H1 (cell line): ENCODE measurements around the gene STAC2. TPM values are rescaled to one million over a fixed set of nuclear protein-coding genes. Genes with fewer than 3 reads are reported as not detected.
A peak's percentile ranks its signal among the peaks of the same experiment; 100 is the strongest.

ENCODE experiments used
- CTCF ChIA-PET: fragments of 300-600 bp; sonication (Branson Sonifier 250); formaldehyde crosslinking; loops from one replicate; lab custom pipeline; 2021; ENCODE audit not compliant: partially characterized antibody; lab: Charles Lee
- POLR2A ChIA-PET: fragments of 300-600 bp; sonication (Branson Sonifier 250); formaldehyde crosslinking; loops from one replicate; lab custom pipeline; 2021; ENCODE audit warnings: inconsistent platforms; ENCODE audit not compliant: partially characterized antibody; lab: Charles Lee
- DNase-seq, 2 experiments: peaks; one replicate each; pipeline versions ENCODE4 v3.0.0 to v3.0.0-alpha.2; 2010 to 2022; ENCODE audit warnings: low spot score in 2 of 2, low read depth in 1 of 2, mixed read lengths in 1 of 2
- FAIRE-seq: peaks from 2 replicates; lab custom pipeline; 2011; peaks lifted over from hg19 to GRCh38; lab: Jason Lieb, UNC
- H2AFZ ChIP-seq: 2 replicates; pipeline ENCODE4 v1.8.1; 2012; ENCODE audit warnings: low read length, inconsistent platforms
- H2AK5ac ChIP-seq: 2 replicates; pipeline ENCODE4 v1.6.1; 2013; ENCODE audit warnings: low read depth, low read length
- H2BK120ac ChIP-seq: replicated peaks from 2 replicates; pipeline ENCODE3; 2013; ENCODE audit warnings: low read depth, low read length, inconsistent platforms
- H2BK12ac ChIP-seq: 2 replicates; pipeline ENCODE4 v1.6.1; 2013; ENCODE audit warnings: low read depth, low read length
- H2BK15ac ChIP-seq: 2 replicates; pipeline ENCODE4 v1.6.1; 2013; ENCODE audit warnings: low read length
- H2BK20ac ChIP-seq: 2 replicates; pipeline ENCODE4 v1.6.1; 2013; ENCODE audit warnings: low read length
- H2BK5ac ChIP-seq: 2 replicates; pipeline ENCODE4 v1.6.1; 2013; ENCODE audit warnings: low read depth, low read length
- H3K14ac ChIP-seq: 2 replicates; pipeline ENCODE4 v1.6.1; 2013; ENCODE audit warnings: inconsistent platforms; ENCODE audit not compliant: insufficient read length
- H3K18ac ChIP-seq: 2 replicates; pipeline ENCODE4 v1.6.1; 2013; ENCODE audit warnings: low read length; ENCODE audit errors: extremely low read depth
- H3K23ac ChIP-seq: 2 replicates; pipeline ENCODE4 v1.6.1; 2013; ENCODE audit warnings: inconsistent platforms; ENCODE audit not compliant: insufficient read length
- H3K23me2 ChIP-seq: 2 replicates; pipeline ENCODE4 v1.6.1; 2013; ENCODE audit warnings: low read depth, low read length
- H3K27ac ChIP-seq: 2 replicates; pipeline ENCODE4 v1.6.1; 2011; ENCODE audit warnings: low read depth, low read length, inconsistent platforms
- H3K27me3 ChIP-seq, 4 experiments: replicated peaks in 1 of 4; 1 replicate in 1 of 4; 2 replicates in 3 of 4; pipeline versions ENCODE4 v1.6.1 to v1.8.1; 2011 to 2013; ENCODE audit warnings: low read length in 3 of 4, mild to moderate bottlenecking in 3 of 4, inconsistent platforms in 2 of 4, mixed read lengths in 2 of 4, moderate library complexity in 1 of 4; ENCODE audit not compliant: control insufficient read depth in 3 of 4, insufficient read depth in 3 of 4; ENCODE audit errors: extremely low read depth in 1 of 4
- H3K36me3 ChIP-seq, 4 experiments: 2 replicates each; pipeline versions ENCODE4 v1.6.1 to v1.8.1; 2011 to 2013; ENCODE audit warnings: mild to moderate bottlenecking in 4 of 4, low read length in 3 of 4, moderate library complexity in 2 of 4, control low read depth in 1 of 4, inconsistent platforms in 1 of 4; ENCODE audit not compliant: insufficient read depth in 4 of 4, control insufficient read depth in 2 of 4
- H3K4ac ChIP-seq: replicated peaks from 2 replicates; pipeline ENCODE3; 2013; ENCODE audit warnings: low read length, low read depth, mixed read lengths, inconsistent platforms; ENCODE audit not compliant: insufficient read length
- H3K4me1 ChIP-seq, 4 experiments: replicated peaks in 1 of 4; 1 replicate in 1 of 4; 2 replicates in 3 of 4; pipeline versions ENCODE4 v1.6.1 to v1.8.1; 2011 to 2013; ENCODE audit warnings: low read length in 3 of 4, inconsistent platforms in 2 of 4, mixed read lengths in 1 of 4; ENCODE audit not compliant: insufficient read depth in 4 of 4, control insufficient read depth in 3 of 4
- H3K4me2 ChIP-seq, 2 experiments: 2 replicates each; pipeline versions ENCODE4 v1.6.1 to v1.8.1; 2011 to 2013; ENCODE audit warnings: low read depth in 2 of 2, low read length in 2 of 2, control low read depth in 1 of 2, inconsistent platforms in 1 of 2, mild to moderate bottlenecking in 1 of 2; ENCODE audit not compliant: insufficient read depth in 1 of 2
- H3K4me3 ChIP-seq, 4 experiments: fragments of 200-600, 300-600 bp in 1 of 4; sonication (generic), shearing (Covaris generic), sonication (Bioruptor Twin) in 1 of 4; 2 replicates each; pipeline versions ENCODE4 v1.5.1 to v1.8.1; 2011 to 2016; ENCODE audit warnings: low read length in 4 of 4, low read depth in 3 of 4, control low read depth in 2 of 4, inconsistent platforms in 2 of 4, mild to moderate bottlenecking in 2 of 4, mixed read lengths in 1 of 4, moderate library complexity in 1 of 4; ENCODE audit not compliant: insufficient read depth in 2 of 4; ENCODE audit errors: extremely low read depth in 1 of 4
- H3K56ac ChIP-seq: replicated peaks from 2 replicates; pipeline ENCODE3; 2013; ENCODE audit warnings: low read depth, mild to moderate bottlenecking, mixed read lengths, low read length, inconsistent platforms; ENCODE audit not compliant: insufficient read length
- H3K79me1 ChIP-seq: 2 replicates; pipeline ENCODE4 v1.6.1; 2013; ENCODE audit warnings: low read depth, low read length, control low read depth
- H3K79me2 ChIP-seq, 2 experiments: 2 replicates each; pipeline versions ENCODE4 v1.6.1 to v1.8.1; 2012 to 2013; ENCODE audit warnings: low read length in 2 of 2, mild to moderate bottlenecking in 2 of 2, inconsistent platforms in 1 of 2; ENCODE audit not compliant: insufficient read depth in 2 of 2, control insufficient read depth in 1 of 2
- H3K9ac ChIP-seq, 4 experiments: replicated peaks in 1 of 4; 1 replicate in 1 of 4; 2 replicates in 3 of 4; pipeline versions ENCODE4 v1.6.1 to v1.8.1; 2011 to 2013; ENCODE audit warnings: low read depth in 3 of 4, low read length in 3 of 4, control low read depth in 2 of 4, mild to moderate bottlenecking in 2 of 4, moderate library complexity in 2 of 4, inconsistent platforms in 1 of 4; ENCODE audit errors: extremely low read depth in 1 of 4
- H3K9me3 ChIP-seq, 2 experiments: 2 replicates each; pipeline versions ENCODE4 v1.6.1 to v1.8.1; 2012 to 2013; ENCODE audit warnings: mild to moderate bottlenecking in 2 of 2, moderate library complexity in 2 of 2, control low read depth in 1 of 2, inconsistent platforms in 1 of 2, low read depth in 1 of 2, low read length in 1 of 2, mixed read lengths in 1 of 2; ENCODE audit not compliant: insufficient read depth in 2 of 2
- H4K20me1 ChIP-seq, 2 experiments: replicated peaks in 1 of 2; 2 replicates each; pipeline versions ENCODE3 to v1.8.1; 2011 to 2013; ENCODE audit warnings: inconsistent platforms in 2 of 2, low read length in 2 of 2, mild to moderate bottlenecking in 1 of 2; ENCODE audit not compliant: insufficient read depth in 2 of 2, control insufficient read depth in 1 of 2
- H4K5ac ChIP-seq: 2 replicates; pipeline ENCODE4 v1.6.1; 2013; ENCODE audit warnings: low read length, low read depth, mixed read lengths, inconsistent platforms; ENCODE audit not compliant: insufficient read length
- H4K8ac ChIP-seq: 2 replicates; pipeline ENCODE4 v1.8.0; 2013; ENCODE audit warnings: mild to moderate bottlenecking, moderate library complexity, low read length, inconsistent platforms; ENCODE audit not compliant: insufficient read depth; ENCODE audit errors: extremely low read depth
- H4K91ac ChIP-seq: replicated peaks from 2 replicates; pipeline ENCODE3; 2013; ENCODE audit warnings: low read length, mixed read lengths, inconsistent platforms; ENCODE audit not compliant: insufficient read length
- CREB1 ChIP-seq: IDR thresholded peaks from 2 replicates; pipeline ENCODE4 v1.6.1; 2012; ENCODE audit warnings: inconsistent platforms
- EZH2 ChIP-seq: fragments of 200-600 bp; sonication (generic); IDR thresholded peaks from 2 replicates; pipeline ENCODE4 v1.7.1; 2012; ENCODE audit warnings: low read depth, mild to moderate bottlenecking, moderate library complexity, low read length, inconsistent platforms; ENCODE audit not compliant: severe bottlenecking
- GTF2F1 ChIP-seq: IDR thresholded peaks from 2 replicates; pipeline ENCODE4 v1.6.1; 2012; ENCODE audit warnings: low read depth, low read length, improper control_type of control experiment, borderline replicate concordance
- SIN3A ChIP-seq, 2 experiments: IDR thresholded peaks in 1 of 2; conservative IDR thresholded peaks in 1 of 2; 2 replicates each; pipeline ENCODE4 v1.6.1; 2011 to 2012; ENCODE audit warnings: low read length in 2 of 2, improper control_type of control experiment in 1 of 2, low read depth in 1 of 2, mild to moderate bottlenecking in 1 of 2
- SUZ12 ChIP-seq: fragments of 200-600 bp; sonication (generic); IDR thresholded peaks from 2 replicates; pipeline ENCODE4 v1.6.1; 2012; ENCODE audit warnings: mild to moderate bottlenecking, inconsistent platforms, low read length, moderate library complexity, mixed read lengths
- WGBS, 2 experiments: shearing (Covaris generic) in 1 of 2; methylation state at CpG; one replicate each; pipeline versions ENCODE4 v1.1.6 to v1.1.7; 2013 to 2015; ENCODE audit warnings: low lambda C conversion rate in 2 of 2, mixed read lengths in 2 of 2, inconsistent platforms in 1 of 2, low coverage in 1 of 2, missing lambda C conversion rate in 1 of 2; ENCODE audit not compliant: insufficient replicate concordance in 2 of 2, insufficient coverage in 1 of 2, insufficient read length in 1 of 2; ENCODE audit errors: extremely low coverage in 1 of 2, missing lambda C conversion rate in 1 of 2; 5-methylcytosine and 5-hydroxymethylcytosine counted together
- polyA plus RNA-seq, 7 experiments: library from polyadenylated mRNA; depleted of rRNA in 3 of 7; stranded (reverse) in 5 of 7; unstranded in 2 of 7; fragments of >200 nt in 5 of 7; fragments of 200-250 nt in 2 of 7; gene quantifications; 1 replicate in 5 of 7; 2 replicates in 1 of 7; 4 replicates in 1 of 7; pipeline versions ENCODE4 v1.2.1 to v1.2.3, GENCODE V29; 2011 to 2013; ENCODE audit warnings: missing spikeins in 2 of 7, mixed read lengths in 2 of 7
- total RNA-seq: library from RNA; stranded (reverse); fragmentation: NEBNext Ultra II Directional; extraction: Animal tissue kit (Norgen Biotek cat#: 25700); gene quantifications from 2 replicates; pipeline ENCODE4 v1.2.1, GENCODE V29; 2021

The STAC2 gene
- total and polyA plus RNA-seq, 2 of the 8 experiments (the other 6 are each of a cell fraction or from before 2014, with no cell fraction given), result 1.5 to 6.0 TPM

GRCh38 chr17:39165841-39166349 is 59.9 kb downstream of the STAC2 start, which contains the start of gene ARL5C:
Gene ARL5C (minus strand): TSS chr17:39166161. CDS start chr17:39165760, 401 bp downstream.
- H3K4ac ChIP-seq, result no peak within 1 kb of the TSS
- H4K20me1 ChIP-seq, result no peaks in the 10 kb centered on the region
- DNase-seq (no peak), FAIRE-seq (no peak)
- no peak within 1 kb of the TSS for H4K91ac ChIP-seq
- TF ChIP-seq SIN3A (conservative IDR thresholded peaks at IDR 0.05 in 1 of 2, IDR thresholded peaks at IDR 0.05 in 1 of 2; ENCODE audit: low read depth in 1 of 2, low read length in 2 of 2) (0 out of 4 replicates have a peak, but pooled peaks of 1 of the 2 experiments have one; percentile 10), SUZ12 (0 out of 2 replicates have a peak, but pooled peaks have one; percentile 41), CREB1 (0 out of 2 replicates have a peak, but pooled peaks have one; percentile 40), GTF2F1 (no peak), EZH2 (peak; percentile 63)
- H3K4me2 ChIP-seq, result peak within 1 kb of the TSS; percentile 95 to 96
- H3K56ac ChIP-seq, result no peak within 1 kb of the TSS
- peak within 1 kb of the TSS; percentile 44; the same call in 1 of the 2 replicates for H3K18ac ChIP-seq
- no peak within 1 kb of the TSS for H3K27ac ChIP-seq
- H2AK5ac ChIP-seq, result no peak within 1 kb of the TSS
- H2AFZ ChIP-seq, result peak within 1 kb of the TSS; percentile 96
- no peaks in the 10 kb centered on the region for H3K79me1 ChIP-seq
- 44% methylated on average over 13 of the region's 17 CpGs; no CpG with 5 or more reads in 1 of the 2 experiments for WGBS, 2 experiments
- no peaks in the 10 kb centered on the region for H3K9me3 ChIP-seq
- no peak within 1 kb of the TSS for H3K14ac ChIP-seq
- peak within 1 kb of the TSS; percentile 50; the same call in 1 of the 2 replicates for H2BK12ac ChIP-seq
- peaks cover 14 to 31% (median 25%) of the 10 kb centered on the region in 4 experiments for H3K27me3 ChIP-seq
- H4K5ac ChIP-seq, result no peak within 1 kb of the TSS
- no peak within 1 kb of the TSS for H2BK120ac ChIP-seq
- H3K23ac ChIP-seq, result no peak within 1 kb of the TSS
- peak within 1 kb of the TSS; percentile 58 to 84 (median 77) for H3K4me3 ChIP-seq
- no peaks in the 10 kb centered on the region for H3K79me2 ChIP-seq
- H4K8ac ChIP-seq, result peak within 1 kb of the TSS; percentile 39
- peaks cover 12% of the 10 kb centered on the region; the same call in 1 of the 2 replicates for H3K23me2 ChIP-seq
- no peak within 1 kb of the TSS; a peak in 1 of 7 replicates for H3K9ac ChIP-seq
- H2BK20ac ChIP-seq, result 0 out of 2 replicates have a peak within 1 kb of the TSS, but pooled peaks have one; percentile 43
- H2BK15ac ChIP-seq, result no peak within 1 kb of the TSS
- POLR2A ChIA-PET, result interaction anchor here (1.0 to 3.9 kb wide), 7 partner anchors 9 to 70 kb away, joined by 3 to 35 read pairs (median 4); partner anchors contain the start of gene RPL19
- CTCF ChIA-PET, result interaction anchor here (0.5 to 10.8 kb wide), 21 partner anchors 10 to 225 kb away, joined by 3 to 151 read pairs (median 5); partner anchors contain the start of gene PLXDC1
- H3K36me3 ChIP-seq, result no peaks in the 10 kb centered on the region
- H3K4me1 ChIP-seq, result peaks cover 0 to 8% (median 6%) of the 10 kb centered on the region in 4 experiments; a peak in 5 of 7 replicates
- peak within 1 kb of the TSS; percentile 49; the same call in 1 of the 2 replicates for H2BK5ac ChIP-seq
